Glomerular endothelial cell (primary cell): ENCODE measurements around the gene AGBL2. TPM values are rescaled to one million over a fixed set of nuclear protein-coding genes. Genes with fewer than 3 reads are reported as not detected.
"Not testable (repeated sequence)": the region's sequence is repeated elsewhere in the genome, so short reads cannot be mapped to it uniquely, and the experiment has no call there.

Experiments
- DNase-seq: peaks from one replicate; pipeline ENCODE4 v3.0.0-alpha.2; 2011; ENCODE audit warnings: low read depth, low spot score; ENCODE audit errors: extremely low read depth
- total RNA-seq: library from RNA; depleted of rRNA; stranded (reverse); fragments of >200 nt; gene quantifications from 2 replicates; pipeline ENCODE4 v1.2.3, GENCODE V29; 2015

Gene AGBL2, protein sequence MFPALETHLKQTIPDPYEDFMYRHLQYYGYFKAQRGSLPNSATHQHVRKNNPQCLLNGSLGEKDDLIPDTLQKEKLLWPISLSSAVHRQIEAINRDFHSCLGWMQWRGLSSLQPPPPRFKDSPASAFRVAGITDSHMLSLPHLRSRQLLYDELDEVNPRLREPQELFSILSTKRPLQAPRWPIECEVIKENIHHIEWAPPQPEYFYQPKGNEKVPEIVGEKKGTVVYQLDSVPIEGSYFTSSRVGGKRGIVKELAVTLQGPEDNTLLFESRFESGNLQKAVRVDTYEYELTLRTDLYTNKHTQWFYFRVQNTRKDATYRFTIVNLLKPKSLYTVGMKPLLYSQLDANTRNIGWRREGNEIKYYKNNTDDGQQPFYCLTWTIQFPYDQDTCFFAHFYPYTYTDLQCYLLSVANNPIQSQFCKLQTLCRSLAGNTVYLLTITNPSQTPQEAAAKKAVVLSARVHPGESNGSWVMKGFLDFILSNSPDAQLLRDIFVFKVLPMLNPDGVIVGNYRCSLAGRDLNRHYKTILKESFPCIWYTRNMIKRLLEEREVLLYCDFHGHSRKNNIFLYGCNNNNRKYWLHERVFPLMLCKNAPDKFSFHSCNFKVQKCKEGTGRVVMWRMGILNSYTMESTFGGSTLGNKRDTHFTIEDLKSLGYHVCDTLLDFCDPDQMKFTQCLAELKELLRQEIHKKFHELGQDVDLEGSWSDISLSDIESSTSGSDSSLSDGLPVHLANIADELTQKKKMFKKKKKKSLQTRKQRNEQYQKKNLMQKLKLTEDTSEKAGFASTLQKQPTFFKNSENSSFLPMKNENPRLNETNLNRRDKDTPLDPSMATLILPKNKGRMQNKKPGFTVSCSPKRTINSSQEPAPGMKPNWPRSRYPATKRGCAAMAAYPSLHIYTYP
- total RNA-seq, result not detected in 2 replicates

GRCh38 chr11:47715082-47715669 lies at the start of gene AGBL2:
Gene AGBL2, minus strand, starts transcription at chr11:47715369. Its CDS starts 719 bp downstream, at chr11:47714650.
- DNase-seq, result no peak

DNA sequence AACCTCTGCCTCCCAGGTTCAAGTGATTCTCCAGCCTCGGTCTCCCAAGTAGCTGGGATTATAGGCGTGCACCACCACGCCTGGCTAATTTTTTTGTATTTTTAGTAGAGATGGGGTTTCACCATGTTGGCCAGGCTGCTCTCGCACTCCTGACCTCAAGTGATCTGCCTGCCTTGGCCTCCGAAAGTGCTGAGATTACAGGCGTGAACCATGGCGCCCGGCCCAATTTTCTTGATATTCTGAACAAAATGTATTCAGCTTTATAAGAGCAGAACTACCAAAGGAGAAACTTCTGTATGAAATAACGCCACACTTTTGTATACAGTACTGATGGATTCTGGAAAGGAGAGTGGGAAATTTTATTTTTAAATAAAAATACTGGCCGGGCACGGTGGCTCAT lies 44.1 kb upstream of the AGBL2 start:
- not testable (repeated sequence) for DNase-seq

GRCh38 chr11:47756208-47756607 lies 41.0 kb upstream of the AGBL2 start:
- DNase-seq, result no peak

DNA sequence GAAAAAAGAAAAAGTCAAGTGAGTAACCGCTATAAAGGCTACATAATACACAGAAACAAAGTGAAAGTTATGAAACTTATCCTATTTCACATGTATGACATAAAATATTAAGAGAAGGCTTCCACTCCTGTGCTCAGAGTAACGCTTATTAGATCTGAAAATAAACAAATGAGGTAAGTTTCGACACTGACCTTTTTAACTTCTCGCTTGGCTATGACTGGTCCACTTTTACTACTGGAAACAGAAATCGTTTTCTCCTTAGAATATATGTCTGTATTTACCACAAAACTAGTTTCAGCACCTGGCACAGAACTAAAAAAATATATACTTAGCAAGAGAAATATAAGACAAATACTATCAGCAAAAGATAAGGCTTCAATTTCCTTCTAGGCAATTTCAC lies 35.6 kb upstream of the AGBL2 start:
- DNase-seq, result no peak

DNA sequence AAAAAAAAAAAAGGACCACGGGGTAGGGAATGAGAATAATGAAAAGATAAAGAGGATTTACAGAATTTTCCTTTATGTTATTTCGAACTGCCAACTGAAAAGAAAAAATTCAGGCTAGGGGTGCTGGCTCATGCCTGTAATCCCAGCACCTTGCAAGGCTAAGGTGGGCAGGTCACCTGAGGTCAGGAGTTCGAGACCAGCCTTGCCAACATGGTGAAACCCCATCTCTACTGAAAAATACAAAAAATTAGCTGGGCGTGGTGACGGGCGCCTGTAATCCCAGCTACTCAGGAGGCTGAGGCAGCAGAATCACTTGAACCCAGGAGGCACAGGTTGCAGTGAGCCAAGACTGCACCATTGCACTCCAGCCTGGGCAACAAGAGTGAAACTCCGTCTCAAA lies 27.3 kb upstream of the AGBL2 start:
- not testable (repeated sequence) for DNase-seq

DNA sequence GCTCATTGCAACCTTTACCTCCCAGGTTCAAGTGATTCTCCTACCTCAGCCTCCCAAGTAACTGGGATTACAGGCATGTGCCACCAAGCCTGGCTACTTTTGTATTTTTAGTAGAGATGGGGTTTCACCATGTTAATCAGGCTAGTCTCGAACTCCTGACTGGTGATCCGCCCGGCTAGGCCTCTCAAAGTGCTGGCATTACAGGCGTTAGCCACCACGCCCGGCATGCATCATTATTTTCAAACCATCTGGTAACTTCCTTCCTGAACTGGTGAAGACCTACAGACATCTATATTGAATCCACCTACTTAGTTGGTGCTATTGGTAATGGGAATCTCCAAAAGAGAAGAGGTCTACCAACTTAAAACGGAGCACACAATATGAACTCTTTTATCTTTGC lies 22.6 kb upstream of the AGBL2 start:
- DNase-seq, result not testable (repeated sequence)

DNA sequence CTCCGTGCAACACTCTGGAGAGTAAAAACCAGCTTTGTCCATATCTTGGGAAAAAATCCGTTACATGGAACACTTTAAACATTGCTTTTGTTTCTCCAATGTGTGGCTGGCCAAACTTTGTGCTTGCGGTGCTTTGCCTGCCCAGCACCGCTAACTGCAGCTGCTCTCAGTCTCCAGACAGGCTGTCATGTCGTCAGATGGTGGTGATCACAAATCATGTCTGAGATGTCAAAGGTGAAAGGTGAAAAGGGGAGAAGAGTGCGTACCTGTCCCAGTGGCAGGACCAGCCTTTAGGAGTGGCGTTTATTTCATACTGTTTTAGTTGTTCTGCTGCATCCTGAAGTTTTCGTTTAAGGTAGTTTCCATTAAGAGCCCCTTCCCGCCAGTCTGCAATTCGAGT lies 17.1 kb upstream of the AGBL2 start:
- DNase-seq, result no peak

DNA sequence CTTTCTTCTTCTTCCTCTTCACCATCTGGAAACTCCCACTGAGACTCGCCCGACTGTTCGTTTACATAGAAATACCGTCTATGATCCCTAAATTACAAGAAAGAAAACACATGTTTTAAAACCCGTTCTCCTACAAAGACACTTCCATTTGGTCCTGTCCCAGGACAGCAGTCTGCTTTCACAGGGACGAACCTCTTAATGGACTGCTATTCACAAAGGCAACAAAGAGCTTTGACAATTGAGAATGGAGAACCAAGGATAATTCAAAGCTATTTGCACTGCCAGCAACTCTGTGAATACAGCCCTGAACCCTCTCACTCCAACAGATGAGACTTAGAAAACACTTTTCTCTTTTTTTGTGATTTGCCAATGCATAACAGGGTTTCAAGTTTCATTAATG lies 16.3 kb upstream of the AGBL2 start:
- no peak for DNase-seq

DNA sequence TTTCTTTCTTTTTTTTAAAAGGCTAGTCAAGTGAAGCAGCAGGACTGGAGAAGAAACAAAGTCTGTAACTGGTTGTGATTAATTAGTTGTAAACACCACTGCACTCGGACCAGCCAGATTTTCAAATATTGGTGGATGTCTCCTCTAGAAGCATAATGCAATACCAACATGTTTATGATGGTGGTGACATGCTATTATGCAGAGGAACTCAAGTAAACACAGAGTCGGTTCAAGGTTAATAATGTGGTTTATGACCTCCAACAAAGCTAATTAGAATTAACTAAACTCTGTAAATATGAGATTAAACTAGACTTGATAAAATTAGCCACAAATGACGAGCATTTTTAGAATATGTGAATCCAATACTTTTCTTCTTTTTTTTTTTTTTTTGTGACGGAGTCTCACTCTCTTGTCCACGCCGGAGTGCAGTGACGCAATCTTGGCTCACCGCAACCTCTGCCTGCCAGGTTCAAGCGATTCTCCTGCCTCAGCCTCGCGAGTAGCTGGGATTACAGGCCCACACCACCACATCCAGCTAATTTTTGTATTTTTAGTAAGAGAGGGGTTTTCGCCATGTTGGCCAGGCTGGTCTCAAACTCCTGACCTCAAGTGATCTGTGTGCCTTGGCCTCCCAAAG lies 11.8 kb upstream of the AGBL2 start:
- DNase-seq, result no peak

DNA sequence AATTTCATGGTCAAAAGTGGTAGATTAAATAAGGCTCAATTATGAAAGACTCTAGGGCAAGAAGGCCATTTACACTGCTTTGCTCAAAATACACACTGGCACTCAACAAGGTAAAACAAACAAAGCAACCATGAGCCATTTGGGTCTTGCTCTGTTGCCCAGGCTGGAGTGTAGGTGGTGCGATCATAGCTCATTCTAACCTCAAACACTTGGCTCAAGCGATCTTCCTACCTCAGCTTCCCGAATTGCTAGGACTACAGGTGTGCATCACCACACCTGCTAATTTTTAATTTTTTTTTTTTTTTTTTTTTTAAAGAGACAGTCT lies 10.9 kb upstream of the AGBL2 start:
- no peak for DNase-seq

DNA sequence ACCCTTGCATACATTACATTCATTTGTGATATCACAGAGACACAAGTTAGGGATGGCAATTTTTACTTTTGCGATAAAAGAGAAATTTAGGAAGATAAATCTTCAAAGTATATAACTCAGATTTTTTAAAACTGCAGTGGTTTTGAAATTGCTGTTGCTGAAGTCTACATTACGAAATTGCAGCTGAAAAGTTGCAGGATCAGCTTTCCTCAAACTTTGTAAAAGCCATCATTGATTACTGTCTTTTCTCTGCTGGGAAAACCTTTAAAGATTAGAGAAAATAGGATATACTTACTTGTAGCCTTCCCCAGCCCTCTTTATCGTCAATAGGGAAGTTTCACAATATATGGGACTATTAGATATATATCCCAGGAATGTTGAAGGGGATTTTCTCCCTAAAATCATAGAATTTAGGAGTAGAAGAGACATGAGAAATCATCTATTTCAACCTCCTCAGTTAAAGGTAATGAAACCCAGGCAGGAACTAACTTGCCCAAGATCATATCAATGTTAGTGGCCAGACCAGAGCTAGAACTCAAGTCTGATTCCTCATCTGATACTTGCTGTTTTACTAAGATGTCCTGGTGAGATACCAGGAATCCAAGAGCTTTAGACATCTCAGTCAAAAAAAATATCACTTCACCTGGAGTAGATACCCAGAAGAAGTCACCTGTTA lies 10.4 kb upstream of the AGBL2 start:
- no peak for DNase-seq

DNA sequence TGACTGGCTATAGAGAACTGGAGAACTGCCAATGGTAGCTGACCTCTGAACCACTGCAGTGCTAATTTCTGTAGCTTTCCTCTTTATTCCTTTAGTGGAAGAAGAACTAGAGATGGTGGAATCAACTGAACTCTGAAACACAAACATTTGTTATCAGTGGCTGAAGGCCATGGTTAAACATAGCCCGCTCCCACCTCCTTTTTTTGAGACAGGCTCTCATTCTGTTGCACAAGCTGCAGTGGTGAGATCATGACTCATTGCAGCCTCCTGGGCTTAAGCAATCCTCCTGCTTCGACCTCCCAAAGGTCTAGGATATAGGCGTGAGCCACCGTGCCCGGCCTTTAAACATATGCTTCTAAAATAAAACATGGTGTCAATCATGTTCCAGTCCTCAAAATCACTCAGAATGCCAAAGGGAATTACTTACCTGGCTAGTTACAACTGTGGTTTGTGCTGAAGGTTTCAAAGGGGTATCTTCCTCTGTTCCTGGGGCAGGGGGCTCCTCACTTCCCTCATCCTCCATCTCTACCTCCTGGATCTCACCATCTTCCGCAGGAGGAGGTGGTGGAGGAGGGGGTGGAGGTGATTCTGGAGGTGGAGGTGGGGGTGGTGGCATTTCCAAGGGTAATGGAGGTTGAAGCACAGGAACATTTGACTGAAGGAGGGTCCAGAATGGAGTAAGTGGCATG lies 9.0 kb upstream of the AGBL2 start:
- DNase-seq, result no peak

GRCh38 chr11:47723041-47723440 lies 7.9 kb upstream of the AGBL2 start:
- DNase-seq, result no peak

GRCh38 chr11:47720651-47721050 lies 5.5 kb upstream of the AGBL2 start:
- no peak for DNase-seq

DNA sequence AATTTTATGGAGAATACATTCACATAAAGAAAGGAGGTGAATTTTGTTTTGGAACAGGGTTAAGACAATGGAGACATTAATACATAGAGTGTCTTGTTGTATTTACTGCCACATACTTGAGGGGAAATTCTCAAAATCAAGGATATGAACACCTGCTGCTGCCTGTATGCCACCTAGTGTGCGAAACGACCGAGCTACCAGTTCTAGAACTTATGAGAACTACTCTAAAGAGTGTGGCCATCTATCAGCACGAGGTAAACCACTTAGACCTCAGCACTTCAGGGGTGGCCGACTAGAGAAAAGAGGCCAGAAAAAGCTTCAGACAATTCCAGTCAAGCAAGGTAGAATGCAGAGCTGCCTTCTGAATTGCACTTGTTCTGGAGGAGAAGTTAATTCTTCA lies 1.5 kb upstream of the AGBL2 start:
- no peak for DNase-seq

DNA sequence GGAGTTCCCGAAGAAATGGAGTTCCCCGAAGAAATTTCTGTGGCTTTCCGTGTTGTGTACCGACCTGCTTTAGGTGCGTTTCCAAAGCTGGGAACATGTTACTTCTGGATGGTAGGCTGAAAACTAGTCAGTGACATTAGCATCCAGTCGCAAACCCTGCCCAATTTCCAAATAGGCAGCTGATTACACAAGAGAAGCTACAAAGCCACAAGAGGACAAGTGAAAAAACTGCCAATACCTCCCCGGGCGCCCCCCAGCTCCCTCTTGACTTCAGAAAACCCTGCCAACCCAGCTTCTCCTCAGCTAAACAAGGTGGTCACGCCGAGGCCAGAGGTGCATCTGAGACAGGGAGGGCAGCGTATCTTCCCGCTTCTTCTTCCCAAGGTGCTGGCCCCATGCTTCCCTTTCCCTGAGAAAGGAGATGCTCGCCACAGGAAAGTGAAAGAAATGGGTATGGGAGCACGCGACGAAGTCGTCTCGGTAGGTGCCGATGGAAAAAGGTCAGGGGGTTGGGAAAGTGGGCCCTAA lies 551 bp downstream of the AGBL2 start:
- DNase-seq, result no peak

DNA sequence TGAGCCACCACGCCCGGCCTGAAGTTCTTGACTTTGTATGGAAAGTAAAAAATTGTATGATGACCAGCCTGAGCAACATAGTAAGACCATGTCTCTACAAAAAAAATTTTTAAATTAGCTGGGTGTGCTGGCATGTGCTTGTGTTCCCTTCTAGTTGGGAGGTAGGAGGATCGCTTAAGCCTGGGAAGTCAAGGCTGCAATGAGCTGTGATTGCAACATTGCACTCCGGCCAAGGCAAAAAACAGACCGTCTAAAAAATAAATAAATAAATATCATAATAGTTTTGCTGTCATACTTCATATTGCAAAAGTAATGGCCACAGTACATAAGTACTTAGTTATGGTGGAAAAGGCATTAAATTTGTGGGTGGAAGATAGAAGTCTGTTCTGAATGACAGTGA lies 3.4 kb downstream of the AGBL2 start:
- no peak for DNase-seq

DNA sequence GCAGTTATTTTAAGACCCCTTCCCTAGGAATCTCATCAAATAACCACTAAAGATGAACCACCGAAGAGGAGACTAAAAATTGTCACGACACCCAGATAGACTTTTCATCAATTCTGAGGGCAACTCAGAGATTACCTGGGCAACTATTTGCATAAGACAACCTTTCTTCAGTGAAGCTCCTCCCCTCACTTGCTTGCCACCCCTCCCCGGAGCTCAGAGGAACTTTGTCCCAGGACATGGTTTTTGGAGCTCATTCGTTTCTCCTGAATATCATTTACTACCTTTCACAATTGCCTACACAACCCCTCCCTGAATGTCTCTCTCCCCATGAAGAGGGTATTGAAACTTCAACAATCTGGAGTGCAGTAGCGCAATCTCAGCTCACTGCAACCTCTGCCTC lies 3.9 kb downstream of the AGBL2 start:
- no peak for DNase-seq

DNA sequence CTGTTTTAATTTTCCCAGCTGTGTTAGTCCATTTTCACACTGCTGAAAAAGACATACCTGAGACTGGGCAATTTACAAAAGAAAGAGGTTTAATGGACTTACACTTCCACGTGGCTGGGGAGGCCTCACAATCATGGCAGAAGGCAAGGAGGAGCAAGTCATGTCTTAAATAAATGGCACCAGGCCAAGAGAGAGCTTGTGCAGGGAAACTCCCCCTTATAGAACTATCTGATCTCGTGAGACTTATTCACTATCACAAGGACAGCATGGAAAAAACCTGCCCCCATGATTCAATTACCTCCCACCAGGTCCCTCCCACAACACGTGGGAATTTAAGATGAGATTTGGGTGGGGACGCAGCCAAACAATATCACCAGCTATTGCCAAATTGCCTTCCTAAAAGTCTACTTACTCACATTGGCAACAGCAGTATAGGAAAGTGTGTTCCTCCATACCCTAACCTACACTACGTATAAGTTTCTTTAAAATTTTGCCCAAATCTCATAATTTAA lies 7.8 kb downstream of the AGBL2 start:
- DNase-seq, result not testable (repeated sequence)

DNA sequence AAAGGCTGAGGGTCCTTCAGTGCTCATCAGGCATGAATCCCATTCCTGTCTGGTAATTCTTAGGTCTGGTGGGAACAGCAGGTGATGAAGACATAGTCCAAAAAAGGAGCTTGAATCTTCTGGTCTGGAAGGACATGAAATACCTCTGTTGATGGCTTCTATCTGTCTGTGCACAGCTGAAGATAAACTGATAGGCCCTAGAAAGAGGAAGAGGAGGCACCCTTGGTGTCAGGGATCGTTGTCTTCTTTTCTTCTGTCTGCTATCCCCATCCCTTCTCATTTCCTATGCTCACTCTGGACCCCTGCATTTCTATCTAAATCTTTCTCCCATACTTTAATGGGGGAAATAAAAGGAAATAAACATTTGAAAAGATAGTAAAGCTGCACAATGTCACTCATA lies 9.4 kb downstream of the AGBL2 start:
- no peak for DNase-seq
